ENCODE data around the gene STARD7. TPM values are rescaled to one million over a fixed set of nuclear protein-coding genes. Genes with fewer than 3 reads are reported as not detected.

STARD7 gene
- total RNA-seq, 1 experiment from 2014 or later = 105 TPM

GRCh38 chr2:96184989-96185388 lies 23.6 kb downstream of the STARD7 start:
- ChIA-PET CTCF (interaction anchor here (0.7 to 3.2 kb wide), 2 partner anchors 10 to 16 kb away, joined by 3 to 14 read pairs; no protein-coding TSS in a partner anchor), POLR2A (interaction anchor here (0.7 to 1.2 kb wide), 2 partner anchors 17 to 23 kb away, joined by 3 read pairs; no protein-coding TSS in a partner anchor)
- TSS peak; percentile 40 for BruUV-seq (replicated peaks)
- H3K36me3 Mint-ChIP-seq (ENCODE audit: insufficient read depth, unreplicated experiment) = peaks cover 65% of the 10 kb centered on the region
- TF ChIP-seq CTCF (IDR thresholded peaks at IDR 0.05; ENCODE audit: unreplicated experiment) = no peak
- no peaks in the 10 kb centered on the region for H3K27me3 Mint-ChIP-seq (ENCODE audit: insufficient read depth, unreplicated experiment)
- H3K9me3 Mint-ChIP-seq (ENCODE audit: unreplicated experiment) = peaks cover 7% of the 10 kb centered on the region
- no peak for DNase-seq (ENCODE audit: unreplicated experiment)
- no peak overlapping the region for H3K4me3 Mint-ChIP-seq (ENCODE audit: unreplicated experiment)
- H3K4me1 Mint-ChIP-seq (ENCODE audit: insufficient read depth, unreplicated experiment) = peaks cover 5% of the 10 kb centered on the region
- intact Hi-C loops (cut with micrococcal nuclease) = no loop called here
- no peak overlapping the region for H3K27ac Mint-ChIP-seq (ENCODE audit: low read depth, unreplicated experiment)

- peaks cover 5% of the 10 kb centered on the region for H3K4me1 Mint-ChIP-seq (ENCODE audit: insufficient read depth, unreplicated experiment)
- ChIA-PET CTCF (interaction anchor here (3.2 kb wide), 1 partner anchor 10 kb away, joined by 14 read pairs; no protein-coding TSS in a partner anchor), POLR2A (interaction anchor here (0.6 to 1.2 kb wide), 2 partner anchors 18 to 24 kb away, joined by 3 read pairs; partner anchors contain the start of gene STARD7)
- no peak for DNase-seq (ENCODE audit: unreplicated experiment)
- no peak overlapping the region for H3K4me3 Mint-ChIP-seq (ENCODE audit: unreplicated experiment)
- no peaks in the 10 kb centered on the region for H3K27me3 Mint-ChIP-seq (ENCODE audit: insufficient read depth, unreplicated experiment)
- BruUV-seq (replicated peaks) = no TSS peak
- peaks cover 7% of the 10 kb centered on the region for H3K9me3 Mint-ChIP-seq (ENCODE audit: unreplicated experiment)
- peaks cover 57% of the 10 kb centered on the region for H3K36me3 Mint-ChIP-seq (ENCODE audit: insufficient read depth, unreplicated experiment)
- TF ChIP-seq CTCF (IDR thresholded peaks at IDR 0.05; ENCODE audit: unreplicated experiment) = no peak
- H3K27ac Mint-ChIP-seq (ENCODE audit: low read depth, unreplicated experiment) = no peak overlapping the region
- intact Hi-C loops (cut with micrococcal nuclease) = no loop called here
Measured at GRCh38 chr2:96184188-96184587, 24.4 kb downstream of the STARD7 start.

GRCh38 chr2:96181529-96181928 lies 27.1 kb downstream of the STARD7 start:
- Mint-ChIP-seq H3K9me3 (ENCODE audit: unreplicated experiment) (peaks cover 7% of the 10 kb centered on the region), H3K4me3 (ENCODE audit: unreplicated experiment) (no peak overlapping the region), H3K27ac (ENCODE audit: low read depth, unreplicated experiment) (no peak overlapping the region), H3K27me3 (ENCODE audit: insufficient read depth, unreplicated experiment) (no peaks in the 10 kb centered on the region), H3K4me1 (ENCODE audit: insufficient read depth, unreplicated experiment) (peaks cover 5% of the 10 kb centered on the region), H3K36me3 (ENCODE audit: insufficient read depth, unreplicated experiment) (peaks cover 30% of the 10 kb centered on the region)
- CTCF ChIA-PET = interaction anchor here (0.6 to 2.2 kb wide), 3 partner anchors 8 to 159 kb away, joined by 3 to 10 read pairs (median 4); no protein-coding TSS in a partner anchor
- intact Hi-C loops (cut with micrococcal nuclease) = no loop called here
- no peak for DNase-seq (ENCODE audit: unreplicated experiment)
- TF ChIP-seq CTCF (IDR thresholded peaks at IDR 0.05; ENCODE audit: unreplicated experiment) = no peak
- BruUV-seq (replicated peaks) = no TSS peak
- POLR2A ChIA-PET = interaction anchor here (1.2 kb wide), 1 partner anchor 188 kb away, joined by 3 read pairs; no protein-coding TSS in a partner anchor

- TF ChIP-seq CTCF (IDR thresholded peaks at IDR 0.05; ENCODE audit: unreplicated experiment) = no peak
- no TSS peak for BruUV-seq (replicated peaks)
- no peak for DNase-seq (ENCODE audit: unreplicated experiment)
- no peak overlapping the region for H3K4me3 Mint-ChIP-seq (ENCODE audit: unreplicated experiment)
- CTCF ChIA-PET = interaction anchor here (0.6 to 1.3 kb wide), 4 partner anchors 9 to 331 kb away, joined by 3 to 4 read pairs (median 3); partner anchors contain the start of gene DUSP2
- H3K36me3 Mint-ChIP-seq (ENCODE audit: insufficient read depth, unreplicated experiment) = peaks cover 20% of the 10 kb centered on the region
- peaks cover 5% of the 10 kb centered on the region for H3K4me1 Mint-ChIP-seq (ENCODE audit: insufficient read depth, unreplicated experiment)
- H3K27me3 Mint-ChIP-seq (ENCODE audit: insufficient read depth, unreplicated experiment) = no peaks in the 10 kb centered on the region
- peaks cover 7% of the 10 kb centered on the region for H3K9me3 Mint-ChIP-seq (ENCODE audit: unreplicated experiment)
- intact Hi-C loops (cut with micrococcal nuclease) = no loop called here
- H3K27ac Mint-ChIP-seq (ENCODE audit: low read depth, unreplicated experiment) = no peak overlapping the region
- POLR2A ChIA-PET = interaction anchor here (1.2 kb wide), 1 partner anchor 187 kb away, joined by 3 read pairs; no protein-coding TSS in a partner anchor
Measured at GRCh38 chr2:96180521-96180920, 28.1 kb downstream of the STARD7 start.
